CD4-positive, alpha-beta T cell treated with Interleukin-4 for 1 hour (primary cell): Measurements from ENCODE around the gene TTC23.
"Not testable (repeated sequence)": the region's sequence is repeated elsewhere in the genome, so short reads cannot be mapped to it uniquely, and the experiment has no call there.

Source experiments
- DNase-seq, 2 donors: peaks; one replicate each; pipeline ENCODE4 v3.0.0-alpha.2; 2020 to 2022

The TTC23 gene

DNA sequence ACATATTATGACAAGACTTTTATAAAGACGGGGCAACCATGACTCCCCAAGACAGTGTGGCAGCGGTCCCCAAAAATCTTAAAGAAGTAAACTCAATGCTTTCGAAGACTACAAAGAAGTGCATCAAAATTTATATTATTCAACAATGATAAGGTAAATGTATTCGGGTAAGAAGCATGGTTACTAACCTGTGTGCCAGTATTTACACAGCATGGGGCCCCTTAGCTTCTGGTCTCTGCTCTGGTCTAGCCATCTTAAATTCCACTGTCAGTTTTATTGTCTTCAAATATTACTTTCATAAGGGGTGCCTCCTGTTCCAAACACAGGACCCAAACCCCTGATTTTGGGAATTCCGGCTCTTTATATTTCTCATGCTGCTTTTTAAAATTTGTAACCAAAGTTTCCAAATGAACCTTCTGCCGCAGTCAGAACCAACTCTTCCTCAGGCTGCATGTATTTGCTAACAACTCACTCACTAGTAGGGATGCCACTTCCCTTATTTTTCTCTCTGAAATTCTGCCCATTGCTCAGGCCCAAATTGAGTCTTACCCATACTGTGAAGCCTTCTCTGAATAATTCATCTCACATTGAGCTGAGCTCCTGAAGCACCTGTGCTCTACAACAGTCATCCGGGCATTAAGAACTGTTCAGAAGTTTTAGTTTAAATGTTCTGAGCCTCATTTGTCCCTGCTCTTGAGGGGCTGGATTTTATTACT is 1.2 kb downstream of the TTC23 start:
- DNase-seq: no peak

DNA sequence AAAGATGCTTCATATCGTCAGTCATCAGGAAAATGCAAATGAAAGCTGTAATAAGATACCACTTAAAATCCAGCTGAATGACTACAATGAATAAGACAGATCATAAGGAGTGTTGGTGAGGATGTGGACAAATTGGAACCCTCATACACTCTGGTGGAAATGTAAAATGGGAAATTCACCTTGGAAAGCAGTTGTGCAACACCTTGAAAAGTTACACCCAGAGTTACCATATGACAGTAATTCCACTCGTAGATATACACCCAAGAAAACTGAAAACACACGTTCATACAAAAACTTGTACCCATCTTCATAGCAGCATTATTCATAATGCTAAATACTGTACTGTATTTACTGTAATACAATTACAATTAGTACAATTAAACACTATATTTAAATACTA is 2.3 kb downstream of the TTC23 start:
- DNase-seq: no peak

DNA sequence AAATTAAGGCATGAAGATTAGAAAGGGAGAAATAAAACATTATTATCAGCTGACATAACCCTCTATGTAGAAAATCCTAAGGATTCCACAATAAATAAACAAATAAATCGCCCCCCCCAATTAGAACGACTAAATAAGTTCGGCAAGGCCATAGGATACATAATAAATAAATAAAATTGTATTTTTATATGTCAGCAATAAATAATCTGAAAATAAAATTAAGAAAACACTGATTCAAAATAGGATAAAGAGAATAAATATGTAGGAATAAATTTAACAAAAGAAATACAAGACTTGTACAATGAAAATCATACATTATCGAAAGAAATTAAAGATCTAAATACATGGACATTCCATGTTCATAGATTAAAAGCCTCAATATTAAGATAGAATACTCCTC is 5.1 kb downstream of the TTC23 start:
- DNase-seq: no peak

DNA sequence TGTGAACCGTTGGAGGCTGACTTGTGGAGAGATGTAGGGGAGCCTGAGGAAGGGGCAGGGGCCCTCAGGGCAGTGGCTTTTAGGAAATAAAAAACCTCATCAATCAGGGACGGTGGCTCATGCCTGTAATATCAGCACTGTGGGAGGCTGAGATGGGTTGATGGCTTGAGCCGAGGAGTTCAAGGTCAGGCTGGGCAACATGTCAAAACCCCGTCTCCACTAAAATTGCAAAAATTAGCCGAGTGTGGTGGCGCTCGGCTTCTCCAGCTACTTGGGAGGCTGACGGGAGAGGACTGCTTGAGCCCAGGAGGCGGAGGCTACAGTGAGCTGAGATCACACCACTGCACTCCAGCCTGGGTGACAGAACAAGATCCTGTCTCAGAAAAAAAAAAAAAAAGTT is 7.6 kb downstream of the TTC23 start:
- DNase-seq: no peak

DNA sequence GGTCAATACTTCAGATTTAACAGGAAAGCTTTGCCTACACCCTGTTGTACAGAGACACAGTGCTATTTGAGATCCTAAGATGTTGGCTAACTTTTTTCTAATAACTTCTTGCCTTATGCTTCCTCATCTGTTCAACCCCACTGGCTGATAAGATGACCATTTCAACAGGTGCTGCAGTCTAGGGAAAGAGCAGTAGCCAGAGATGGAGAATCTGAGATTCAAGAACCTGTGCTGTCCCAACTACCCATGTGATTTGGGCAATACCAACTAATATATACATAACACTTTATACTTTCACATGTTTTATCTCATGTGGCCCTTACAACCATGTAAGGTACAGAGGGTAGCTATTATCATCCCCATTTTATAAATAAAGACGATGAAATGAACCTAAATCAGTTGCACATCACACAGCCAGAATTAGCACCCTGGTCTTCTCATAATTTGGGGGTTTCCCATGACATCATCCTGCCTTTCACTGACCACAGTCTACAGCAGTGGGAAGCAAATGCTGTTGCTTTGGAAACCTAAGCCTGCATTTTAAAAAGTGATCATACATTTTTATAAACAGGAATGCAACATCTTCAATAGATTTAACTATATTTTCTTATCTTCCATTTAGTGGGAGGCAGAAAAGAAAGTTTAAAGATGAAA is 9.7 kb downstream of the TTC23 start:
- peak in 1 of 2 donors; percentile 6 for DNase-seq

DNA sequence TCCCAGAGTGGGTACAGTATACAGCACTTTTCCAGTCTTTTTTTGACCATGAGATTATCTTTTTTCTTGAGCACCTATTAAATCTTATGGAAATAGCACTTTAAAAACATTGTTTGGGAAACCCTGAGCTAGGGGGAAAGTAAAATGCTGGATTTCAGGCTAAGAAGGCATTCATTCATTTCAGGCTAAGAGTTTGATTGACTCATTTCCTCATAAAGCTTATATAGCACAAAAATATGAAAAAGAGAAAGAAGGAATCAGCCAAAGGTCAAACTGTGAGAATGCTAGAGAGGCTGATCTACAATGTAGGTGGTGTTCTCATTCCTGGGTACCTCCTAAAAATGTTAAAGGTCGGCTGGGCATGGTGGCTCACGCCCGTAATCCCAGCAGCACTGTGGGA is 10.5 kb downstream of the TTC23 start:
- no peak for DNase-seq

DNA sequence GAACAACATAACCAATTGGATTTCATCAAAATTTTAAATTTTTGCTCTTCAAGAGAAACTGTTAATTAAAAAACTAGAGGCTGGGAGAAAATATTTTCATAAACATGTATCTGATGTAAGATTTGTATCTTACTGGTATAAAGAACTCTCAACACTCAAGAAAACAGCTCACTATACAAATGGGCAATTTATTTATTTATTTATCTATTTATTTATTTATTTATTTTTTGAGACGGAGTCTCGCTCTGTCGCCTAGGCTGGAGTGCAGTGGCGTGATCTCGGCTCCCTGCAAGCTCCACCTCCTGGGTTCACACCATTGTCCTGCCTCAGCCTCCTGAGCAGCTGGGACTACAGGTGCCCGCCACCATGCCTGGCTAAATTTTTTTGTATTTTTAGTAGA is 15.2 kb downstream of the TTC23 start:
- DNase-seq: not testable (repeated sequence)

DNA sequence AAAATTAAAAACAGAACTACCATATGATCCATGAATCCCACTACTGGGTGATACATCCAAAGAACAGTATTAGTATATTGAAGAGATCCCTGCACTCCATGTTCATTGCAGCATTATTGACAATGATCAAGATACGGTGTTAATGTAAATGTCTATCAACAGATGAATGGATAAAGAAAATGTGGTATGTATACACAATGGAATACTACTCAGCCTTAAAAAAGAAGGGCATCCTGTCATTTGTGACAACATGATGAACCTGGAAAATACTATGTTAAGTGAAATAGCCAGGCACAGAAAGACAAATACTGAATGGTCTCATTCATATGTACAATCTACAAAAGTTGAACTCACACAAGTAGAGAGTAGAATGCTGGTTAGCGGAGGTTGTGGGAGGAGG is 16.6 kb downstream of the TTC23 start:
- DNase-seq: no peak

DNA sequence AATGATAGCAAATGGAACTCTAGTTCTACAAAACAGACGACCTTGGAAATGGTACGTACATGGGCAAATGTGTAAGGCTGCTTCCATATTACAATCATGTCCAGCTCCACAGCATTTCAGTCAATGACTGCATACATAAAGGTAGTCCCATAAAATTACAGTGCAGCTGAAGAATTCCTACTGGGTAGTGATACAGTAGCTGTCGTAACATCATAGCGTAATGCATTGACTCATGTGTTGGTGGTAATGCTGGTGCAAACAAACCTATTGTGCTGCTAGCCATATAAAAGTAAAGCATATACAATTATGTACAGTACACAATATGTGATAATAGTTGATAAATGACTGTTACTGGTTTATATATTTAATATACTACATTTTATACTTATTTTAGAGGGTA is 18.5 kb downstream of the TTC23 start:
- DNase-seq: no peak

DNA sequence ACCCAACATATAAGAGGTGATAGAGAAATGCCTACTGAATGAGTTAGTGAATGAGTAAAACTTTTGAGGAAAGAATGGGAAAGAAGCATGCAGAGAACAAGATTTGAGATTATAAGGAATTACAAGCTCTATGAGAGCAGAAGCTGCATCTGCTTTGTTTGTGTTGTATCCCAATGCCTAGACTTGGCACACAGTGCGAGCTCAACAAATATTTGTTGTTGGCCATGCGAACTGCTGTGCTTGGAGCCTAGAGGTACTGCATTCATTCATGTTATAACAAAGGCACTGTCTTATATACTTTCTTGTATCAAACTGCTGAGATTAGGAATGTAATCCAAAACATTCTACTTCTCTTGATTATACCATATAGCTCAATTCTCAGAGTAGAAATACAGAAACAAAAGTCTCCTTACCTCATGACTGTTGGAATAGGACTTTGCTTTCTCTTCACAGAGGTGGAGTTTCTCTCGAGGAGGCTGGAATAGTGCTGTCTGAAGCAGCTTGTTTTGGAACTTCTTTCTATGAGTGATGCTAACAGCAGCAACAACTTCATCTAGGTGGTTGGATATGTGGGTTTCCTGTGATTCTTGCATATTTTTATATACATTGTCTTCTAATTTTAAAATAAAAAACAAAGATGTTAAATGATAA is 21.1 kb downstream of the TTC23 start:
- DNase-seq: no peak

DNA sequence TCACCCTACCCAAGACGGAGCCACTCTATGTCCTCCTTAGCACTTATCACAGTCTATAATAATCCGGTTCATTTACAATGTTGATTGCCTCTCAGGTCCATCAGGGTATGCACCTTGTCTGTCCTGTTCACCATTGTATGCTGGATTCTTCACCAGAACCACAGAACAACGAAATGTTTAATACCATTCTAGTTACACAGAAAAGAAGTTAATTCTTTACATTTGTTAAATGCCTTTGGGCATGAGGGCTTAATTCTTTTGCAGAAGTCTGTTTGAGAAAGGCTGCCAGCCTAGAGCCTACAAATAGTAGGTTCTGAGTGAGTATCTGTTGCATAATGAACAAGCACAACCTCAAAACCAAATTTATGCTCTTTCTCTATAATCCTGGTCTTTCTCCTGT is 22.6 kb downstream of the TTC23 start:
- DNase-seq: no peak

DNA sequence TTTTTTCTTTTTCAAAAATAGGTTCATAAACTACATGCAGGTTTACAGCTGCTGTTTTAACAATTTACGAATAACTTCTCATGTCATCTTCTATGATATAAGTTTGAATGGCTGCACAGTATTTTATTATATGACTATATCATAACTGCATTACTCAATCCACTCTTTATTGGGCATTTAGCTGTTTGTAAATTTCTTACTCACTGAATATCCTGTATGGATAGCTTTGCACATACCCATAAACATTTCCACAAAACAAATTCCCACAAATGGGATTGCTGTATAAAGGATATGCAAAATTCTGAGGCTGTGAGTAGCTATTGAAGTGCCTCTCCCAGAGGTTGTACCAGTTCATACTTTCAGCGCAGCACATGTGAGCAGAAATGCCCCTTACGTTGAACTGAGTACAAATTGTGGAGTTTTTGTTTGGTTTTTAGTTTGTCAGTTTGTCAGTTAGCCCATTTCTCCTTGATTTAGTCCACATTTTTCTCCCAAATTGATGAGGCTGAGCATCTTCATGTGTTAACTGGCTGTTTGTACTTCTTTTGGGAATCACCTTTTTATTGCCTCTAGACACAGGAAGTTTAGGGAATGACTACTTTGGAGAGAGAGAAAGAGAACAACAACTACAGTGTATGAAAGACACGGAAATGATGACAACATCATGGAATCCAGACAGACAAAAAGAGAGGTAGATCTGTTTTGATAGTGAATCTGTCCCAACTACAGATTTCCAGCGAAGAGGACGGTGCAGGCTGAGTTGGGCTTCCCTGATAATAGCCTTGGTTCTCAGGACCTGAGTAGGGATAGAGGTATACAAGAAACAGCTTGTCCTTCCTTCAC is 24.8 kb downstream of the TTC23 start:
- no peak for DNase-seq

DNA sequence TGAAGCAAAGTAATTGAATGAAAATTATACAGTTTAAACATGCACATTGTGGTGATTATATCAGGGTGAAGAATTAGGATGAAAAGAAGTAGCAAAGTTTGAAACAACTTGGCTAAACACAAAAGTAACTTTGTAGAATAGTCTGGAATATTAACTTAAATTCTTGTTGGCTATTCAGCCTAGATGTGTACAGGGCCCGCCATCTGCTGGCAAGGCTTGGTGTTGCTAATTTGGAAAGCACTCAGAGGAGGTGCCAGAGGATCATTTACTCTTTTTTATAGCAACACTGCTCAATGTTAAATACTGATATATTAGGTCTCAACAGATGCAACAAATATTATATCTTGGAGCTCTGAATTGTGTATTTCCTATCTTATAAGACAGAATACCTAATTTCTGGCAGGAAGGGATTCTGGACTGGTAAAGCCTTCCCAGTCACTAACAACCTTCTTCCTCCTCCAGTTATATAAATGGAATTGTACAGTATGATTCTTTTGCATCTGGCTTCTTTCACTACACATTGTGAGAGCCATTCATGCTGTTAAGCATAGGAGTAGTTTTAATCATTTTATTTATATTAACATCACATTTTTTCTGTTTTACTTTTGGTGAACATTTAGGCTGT is 36.1 kb downstream of the TTC23 start:
- DNase-seq: peak; percentile 49 to 58

DNA sequence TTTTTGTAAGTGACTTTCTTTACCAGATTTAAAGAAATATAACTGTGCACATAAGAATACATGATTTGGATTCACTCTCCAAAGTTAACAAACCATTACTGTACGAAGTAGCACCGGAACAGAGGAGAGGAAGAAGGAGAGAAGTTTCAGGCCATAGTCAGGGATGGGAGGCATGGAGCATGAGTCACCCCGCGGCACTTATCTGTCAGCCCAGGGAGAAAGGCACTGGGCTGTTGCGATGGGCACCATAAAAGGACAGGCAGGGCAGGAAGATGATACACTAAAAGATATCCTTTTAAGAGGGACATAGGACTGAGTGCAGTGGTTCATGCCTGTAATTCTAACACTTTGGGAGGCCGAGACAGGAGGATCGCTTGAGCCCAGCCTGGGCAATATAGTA is 37.0 kb downstream of the TTC23 start:
- DNase-seq: no peak

DNA sequence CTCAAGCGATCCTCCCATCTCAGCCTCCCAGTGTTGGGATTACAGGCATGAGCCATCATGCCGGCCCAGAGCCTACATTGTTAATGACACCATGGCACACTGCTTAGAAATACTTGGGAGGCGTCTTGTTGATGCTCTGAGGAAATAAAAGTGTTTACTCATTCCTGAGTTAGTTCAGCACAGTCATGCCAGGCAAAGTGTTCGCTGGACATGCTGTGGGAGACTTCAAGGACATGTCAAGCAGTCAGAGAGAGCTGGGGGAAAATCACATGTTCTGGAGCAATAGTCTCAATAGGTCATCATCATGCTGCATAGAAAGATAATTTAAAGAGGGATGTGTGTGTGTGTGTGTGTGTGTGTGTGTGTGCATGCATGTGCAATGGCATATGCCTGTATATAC is 37.5 kb downstream of the TTC23 start:
- no peak for DNase-seq

DNA sequence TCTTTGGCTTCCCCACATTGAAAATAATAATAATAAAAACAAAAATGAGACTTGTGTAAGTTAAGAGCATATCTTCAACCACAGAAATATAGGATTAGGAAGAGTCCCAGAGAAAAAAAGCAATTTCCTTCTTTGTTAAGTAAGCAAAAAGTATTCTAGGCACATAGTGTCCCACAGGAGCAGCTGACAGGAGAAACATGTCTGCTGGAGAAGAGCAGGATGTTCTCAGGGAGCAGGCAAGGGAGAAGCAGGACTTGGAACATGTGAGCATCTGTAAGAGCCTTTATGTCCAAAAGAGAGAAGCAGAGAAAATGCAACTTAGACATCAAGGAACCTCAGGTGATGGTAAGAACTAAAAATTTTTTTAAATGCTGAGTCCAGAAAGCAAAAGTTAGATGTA is 39.0 kb downstream of the TTC23 start:
- DNase-seq: no peak

DNA sequence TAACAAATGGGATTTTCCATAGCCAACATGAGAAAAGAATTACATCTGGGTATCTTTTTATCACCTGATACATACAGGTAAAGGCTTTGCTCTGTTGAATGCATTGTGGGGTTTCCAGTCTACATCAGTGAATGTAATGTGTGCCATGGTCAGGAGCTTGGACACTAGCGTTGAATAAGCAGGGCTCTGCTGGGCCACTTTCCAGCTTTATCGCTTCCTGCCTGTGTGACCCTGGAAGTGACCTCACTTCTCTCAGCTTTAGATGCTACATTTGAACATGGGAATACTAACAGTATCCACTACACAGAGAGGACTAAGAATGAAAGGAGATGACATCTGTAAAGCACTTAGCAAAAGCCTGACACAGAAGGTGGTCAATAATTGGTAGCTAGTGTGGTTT is 40.1 kb downstream of the TTC23 start:
- no peak for DNase-seq

DNA sequence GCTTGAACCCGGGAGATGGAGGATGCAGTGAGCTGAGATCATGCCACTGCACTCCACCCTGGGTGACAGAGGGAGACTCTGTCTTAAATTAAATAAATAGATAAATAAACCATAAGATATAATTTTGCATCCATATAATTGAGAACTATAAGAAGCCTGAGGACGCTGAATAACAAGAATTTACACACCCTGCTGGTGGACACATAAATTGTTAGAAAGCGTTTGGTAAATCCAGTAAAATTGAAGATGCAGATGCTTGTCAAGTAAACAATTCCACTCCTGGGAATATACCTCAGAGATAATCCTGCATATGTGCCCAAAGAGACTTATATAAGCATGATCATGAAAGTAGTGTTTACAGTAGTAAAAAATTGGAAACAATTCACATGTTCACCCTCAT is 41.7 kb downstream of the TTC23 start:
- no peak for DNase-seq

DNA sequence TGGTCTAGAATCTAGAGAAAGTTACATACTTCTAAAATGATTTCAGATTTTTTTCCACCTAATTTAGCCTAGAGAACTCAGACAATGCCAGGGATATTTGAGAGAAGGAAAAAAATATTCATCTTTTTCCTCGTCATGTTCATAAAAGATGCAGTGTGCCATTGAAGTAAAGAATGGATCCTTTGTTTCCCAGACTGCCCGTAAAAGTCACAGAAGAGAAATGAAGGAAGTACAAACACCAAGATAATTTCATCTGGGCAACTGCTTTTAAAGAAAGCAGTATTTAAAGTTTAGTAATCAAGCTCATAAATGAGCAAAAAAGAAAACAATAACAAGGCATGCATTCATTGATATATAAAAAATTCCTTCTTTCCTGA is 47.2 kb downstream of the TTC23 start:
- no peak for DNase-seq

DNA sequence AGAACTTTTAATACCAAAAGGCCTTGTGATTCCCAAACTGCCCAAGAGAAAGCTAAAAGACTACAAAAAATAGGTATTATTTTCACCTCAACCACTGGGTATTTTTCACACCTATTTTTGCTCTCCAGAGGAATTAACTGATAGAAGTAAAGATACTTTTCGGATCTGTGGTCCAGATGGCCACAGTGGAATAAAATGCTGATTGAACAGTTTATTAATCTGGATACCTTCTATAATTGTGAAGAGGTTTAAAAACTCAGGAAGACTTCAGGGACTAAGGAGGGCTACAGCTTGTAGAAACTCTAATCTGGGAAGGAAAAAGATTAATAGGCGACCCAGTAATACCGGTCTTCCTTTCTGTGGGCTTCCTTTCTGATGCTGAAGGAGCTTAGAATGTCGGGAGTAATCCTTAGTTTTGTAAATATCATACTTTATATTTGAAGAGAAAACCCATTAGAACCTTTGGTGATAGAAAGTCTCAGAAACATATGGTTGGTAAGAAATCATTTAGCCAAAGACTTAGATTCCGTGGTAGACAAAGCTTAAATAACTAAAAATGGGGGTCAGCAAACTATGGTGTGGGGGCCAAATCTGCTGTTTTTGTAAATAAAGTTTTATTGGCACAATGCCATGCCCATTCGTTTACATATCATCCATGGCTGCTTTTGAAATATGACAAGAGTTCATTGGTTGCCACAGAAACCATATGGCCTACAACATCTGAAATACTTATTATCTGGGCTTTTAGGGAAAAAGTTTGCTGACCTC is 47.8 kb downstream of the TTC23 start:
- DNase-seq: no peak

DNA sequence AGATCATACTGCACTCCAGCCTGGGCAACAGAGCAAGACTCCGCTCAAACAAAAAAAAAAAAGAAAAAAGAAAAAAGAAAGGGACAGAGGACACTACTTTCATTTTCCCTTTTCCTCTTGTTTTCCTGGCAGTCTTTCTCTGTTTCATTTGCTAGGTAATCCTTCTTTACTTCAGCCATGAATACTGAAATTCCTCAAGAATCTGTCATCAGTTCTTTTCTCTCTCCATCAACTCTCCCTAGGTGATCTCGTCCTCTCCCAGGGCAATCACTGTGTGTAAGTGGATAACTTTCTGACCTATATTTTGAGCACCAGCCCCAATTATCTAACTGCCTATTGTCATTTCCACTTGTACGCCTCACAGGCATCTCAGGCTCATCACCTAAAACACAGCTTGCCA is 51.5 kb downstream of the TTC23 start:
- no peak for DNase-seq

DNA sequence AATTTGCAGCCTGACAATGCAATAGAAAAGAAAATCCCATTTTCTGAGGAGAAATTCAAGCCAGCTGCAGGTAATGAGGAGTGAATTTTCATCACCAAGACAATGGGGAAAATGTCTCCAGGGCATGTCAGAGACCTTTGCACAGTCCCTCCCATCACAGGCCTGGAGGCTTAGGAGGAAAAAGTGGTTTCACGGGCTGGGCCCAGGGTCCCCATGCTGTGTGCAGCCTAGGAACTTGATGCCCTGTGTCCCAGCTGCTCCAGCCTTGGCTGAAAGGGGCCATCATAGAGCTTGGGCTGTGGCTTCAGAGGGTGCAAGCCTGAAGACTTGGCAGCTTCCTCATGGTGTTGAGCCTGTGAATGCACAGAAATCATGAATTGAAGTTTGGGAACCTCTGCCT is 57.2 kb downstream of the TTC23 start:
- DNase-seq: not testable (repeated sequence)
